GM23248 (cell line): ENCODE results near the gene RPS8.

Source experiments
- EZH2 ChIP-seq: fragments of 200-600 bp; sonication (generic); IDR thresholded peaks from 2 replicates; pipeline ENCODE4 v1.6.1; 2018; ENCODE audit warnings: antibody characterized with exemption, mild to moderate bottlenecking; ENCODE audit not compliant: insufficient read depth, poor library complexity, severe bottlenecking
- EZH2phosphoT487 ChIP-seq: fragments of 200-600 bp; sonication (generic); IDR thresholded peaks from 2 replicates; pipeline ENCODE4 v1.6.1; 2018; ENCODE audit warnings: antibody characterized with exemption, moderate library complexity, mild to moderate bottlenecking, low read depth; ENCODE audit not compliant: insufficient read depth

GRCh38 chr1:44817771-44818495 is 42.6 kb downstream of the RPS8 start:
- no peak for TF ChIP-seq EZH2
- no peak for TF ChIP-seq EZH2phosphoT487
